ENCODE measurements around the gene CRMP1. TPM values are rescaled to one million over a fixed set of nuclear protein-coding genes. Genes with fewer than 3 reads are reported as not detected.

CRMP1 gene
- total RNA-seq, 4 donors from 2014 or later = 1.2 to 4.0 (median 2.3) TPM

DNA sequence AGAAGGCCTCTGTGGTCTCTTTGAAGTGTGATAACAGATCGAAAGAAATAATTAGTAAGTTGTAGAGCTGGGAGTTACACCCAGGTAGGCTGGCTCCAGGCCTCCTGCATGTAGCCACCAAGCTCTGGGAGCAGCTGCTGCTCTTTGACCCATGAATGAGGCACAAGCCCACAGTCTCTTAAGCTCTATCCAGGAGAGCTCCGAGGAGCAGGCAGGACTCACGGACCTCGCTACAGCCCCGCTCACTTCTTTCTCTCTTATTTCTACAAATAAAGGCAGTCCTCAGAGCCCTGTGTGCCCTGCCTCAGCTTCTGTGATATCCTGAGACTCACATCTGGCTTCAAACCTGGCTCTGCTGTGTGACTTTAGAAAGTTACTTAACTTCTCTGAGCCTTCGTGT lies 95.0 kb downstream of the CRMP1 start:
- intact Hi-C loops (cut with DNase I) = no loop called here
- Histone ChIP-seq H3K4me3 (no peak overlapping the region), H3K36me3 (peaks cover 10 to 92% (median 54%) of the 10 kb centered on the region in 4 donors), H3K27ac (replicated peaks in 1 of 4) (no peak overlapping the region), H3K27me3 (no peaks in the 10 kb centered on the region), H3K4me1 (peaks cover 0 to 3% (median 0%) of the 10 kb centered on the region in 4 donors), H3K9me3 (no peaks in the 10 kb centered on the region)
- no peak for DNase-seq (ENCODE audit: extremely low spot score)
- TF ChIP-seq EP300 (IDR thresholded peaks at IDR 0.05) (no peak), POLR2A (IDR thresholded peaks at IDR 0.05; ENCODE audit: low read depth) (no peak), POLR2AphosphoS5 (IDR thresholded peaks at IDR 0.05) (no peak)
- TF ChIP-seq, protein P1, sequence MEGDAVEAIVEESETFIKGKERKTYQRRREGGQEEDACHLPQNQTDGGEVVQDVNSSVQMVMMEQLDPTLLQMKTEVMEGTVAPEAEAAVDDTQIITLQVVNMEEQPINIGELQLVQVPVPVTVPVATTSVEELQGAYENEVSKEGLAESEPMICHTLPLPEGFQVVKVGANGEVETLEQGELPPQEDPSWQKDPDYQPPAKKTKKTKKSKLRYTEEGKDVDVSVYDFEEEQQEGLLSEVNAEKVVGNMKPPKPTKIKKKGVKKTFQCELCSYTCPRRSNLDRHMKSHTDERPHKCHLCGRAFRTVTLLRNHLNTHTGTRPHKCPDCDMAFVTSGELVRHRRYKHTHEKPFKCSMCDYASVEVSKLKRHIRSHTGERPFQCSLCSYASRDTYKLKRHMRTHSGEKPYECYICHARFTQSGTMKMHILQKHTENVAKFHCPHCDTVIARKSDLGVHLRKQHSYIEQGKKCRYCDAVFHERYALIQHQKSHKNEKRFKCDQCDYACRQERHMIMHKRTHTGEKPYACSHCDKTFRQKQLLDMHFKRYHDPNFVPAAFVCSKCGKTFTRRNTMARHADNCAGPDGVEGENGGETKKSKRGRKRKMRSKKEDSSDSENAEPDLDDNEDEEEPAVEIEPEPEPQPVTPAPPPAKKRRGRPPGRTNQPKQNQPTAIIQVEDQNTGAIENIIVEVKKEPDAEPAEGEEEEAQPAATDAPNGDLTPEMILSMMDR (IDR thresholded peaks at IDR 0.05) = no peak
- 92% methylated on average over 6 of the region's 6 CpGs for WGBS

DNA sequence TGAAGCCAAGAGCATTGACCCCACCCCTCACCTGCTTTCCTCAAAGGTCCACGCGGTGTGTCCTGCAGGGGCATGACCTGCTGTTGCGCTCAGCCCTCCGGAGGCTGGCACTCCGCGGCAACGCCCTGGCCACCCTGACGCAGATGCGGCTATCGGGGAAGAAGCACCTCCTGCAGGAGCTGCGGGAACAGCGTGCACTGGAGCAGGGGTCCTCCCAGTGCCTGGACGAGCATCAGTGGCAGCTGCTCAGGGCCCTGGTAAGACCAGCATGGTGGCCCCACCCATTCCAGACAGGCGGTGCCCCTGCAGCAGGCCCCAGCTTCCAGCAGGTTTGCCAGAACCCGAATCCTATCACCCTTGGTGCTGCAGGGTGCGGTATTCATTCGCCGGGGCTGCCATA lies 95.9 kb downstream of the CRMP1 start:
- no peaks in the 10 kb centered on the region for H3K9me3 ChIP-seq
- DNase-seq (ENCODE audit: extremely low spot score) = no peak
- intact Hi-C loops (cut with DNase I) = no loop called here
- WGBS = 94% methylated on average over 5 of the region's 18 CpGs
- TF ChIP-seq, protein P1 (IDR thresholded peaks at IDR 0.05) = no peak
- TF ChIP-seq POLR2AphosphoS5 (IDR thresholded peaks at IDR 0.05) (no peak), POLR2A (IDR thresholded peaks at IDR 0.05; ENCODE audit: low read depth) (no peak), EP300 (IDR thresholded peaks at IDR 0.05) (no peak)
- H3K4me1 ChIP-seq = peaks cover 0 to 3% (median 0%) of the 10 kb centered on the region in 4 donors
- no peaks in the 10 kb centered on the region for H3K27me3 ChIP-seq
- no peak overlapping the region for H3K27ac ChIP-seq (replicated peaks in 1 of 4)
- H3K4me3 ChIP-seq = no peak overlapping the region
- peaks cover 10 to 91% (median 48%) of the 10 kb centered on the region in 4 donors for H3K36me3 ChIP-seq

DNA sequence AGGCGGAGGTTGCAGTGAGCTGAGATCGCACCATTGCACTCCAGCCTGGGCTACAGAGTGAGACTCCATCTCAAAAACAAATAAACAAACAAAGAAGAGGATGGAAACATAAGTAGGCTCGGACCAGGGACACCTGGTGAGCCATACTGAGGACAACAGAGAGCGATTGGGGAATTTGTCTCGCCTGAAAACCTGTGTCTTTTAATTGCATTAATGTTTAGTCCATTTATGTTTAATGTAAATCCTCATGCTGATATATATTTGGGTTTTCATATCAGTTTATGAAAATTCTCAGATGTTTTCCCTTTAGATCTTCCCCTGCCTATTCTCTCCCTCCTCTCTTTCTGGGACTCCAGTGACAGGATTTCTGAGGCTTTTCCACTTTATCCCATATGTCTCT lies 97.3 kb downstream of the CRMP1 start:
- WGBS = 100% methylated on average over 5 of the region's 5 CpGs
- Histone ChIP-seq H3K27me3 (no peaks in the 10 kb centered on the region), H3K27ac (replicated peaks in 1 of 4) (no peak overlapping the region), H3K4me1 (peaks cover 0 to 3% (median 0%) of the 10 kb centered on the region in 4 donors), H3K4me3 (no peak overlapping the region), H3K9me3 (no peaks in the 10 kb centered on the region), H3K36me3 (peaks cover 10 to 85% (median 43%) of the 10 kb centered on the region in 4 donors)
- intact Hi-C loops (cut with DNase I) = no loop called here
- no peak for TF ChIP-seq EP300 (IDR thresholded peaks at IDR 0.05)
- TF ChIP-seq POLR2AphosphoS5 (IDR thresholded peaks at IDR 0.05) = no peak
- no peak for TF ChIP-seq POLR2A (IDR thresholded peaks at IDR 0.05; ENCODE audit: low read depth)
- TF ChIP-seq, protein P1 (IDR thresholded peaks at IDR 0.05) = no peak
- no peak for DNase-seq (ENCODE audit: extremely low spot score)

DNA sequence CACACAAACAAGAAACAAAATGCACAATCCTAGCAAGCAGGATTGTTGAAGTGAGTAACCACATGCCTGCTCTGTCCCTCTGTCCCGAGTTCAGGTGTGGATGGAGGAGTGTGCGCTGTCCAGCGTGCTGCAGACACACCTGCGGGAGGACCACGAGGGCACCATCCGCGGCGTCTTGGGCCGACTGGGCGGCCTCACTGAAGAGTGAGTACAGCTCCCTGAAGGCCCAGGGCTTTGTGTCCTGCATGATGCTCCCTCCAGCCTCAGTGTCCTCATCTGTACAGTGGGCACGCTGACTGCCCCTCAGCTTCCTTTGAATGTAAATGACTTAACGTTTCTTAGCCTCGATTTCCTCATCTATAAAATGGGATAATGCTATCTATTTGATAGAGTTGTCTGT lies 99.4 kb downstream of the CRMP1 start:
- intact Hi-C loops (cut with DNase I) = no loop called here
- Histone ChIP-seq H3K36me3 (peaks cover 14 to 77% (median 33%) of the 10 kb centered on the region in 4 donors), H3K4me3 (no peak overlapping the region), H3K27me3 (no peaks in the 10 kb centered on the region), H3K4me1 (peaks cover 0 to 3% (median 0%) of the 10 kb centered on the region in 4 donors), H3K9me3 (no peaks in the 10 kb centered on the region), H3K27ac (replicated peaks in 1 of 4) (no peak overlapping the region)
- TF ChIP-seq EP300 (IDR thresholded peaks at IDR 0.05) (no peak), POLR2A (IDR thresholded peaks at IDR 0.05; ENCODE audit: low read depth) (no peak), POLR2AphosphoS5 (IDR thresholded peaks at IDR 0.05) (no peak)
- TF ChIP-seq, protein P1 (IDR thresholded peaks at IDR 0.05) = no peak
- no peak for DNase-seq (ENCODE audit: extremely low spot score)
- 95% methylated on average over 13 of the region's 13 CpGs for WGBS

DNA sequence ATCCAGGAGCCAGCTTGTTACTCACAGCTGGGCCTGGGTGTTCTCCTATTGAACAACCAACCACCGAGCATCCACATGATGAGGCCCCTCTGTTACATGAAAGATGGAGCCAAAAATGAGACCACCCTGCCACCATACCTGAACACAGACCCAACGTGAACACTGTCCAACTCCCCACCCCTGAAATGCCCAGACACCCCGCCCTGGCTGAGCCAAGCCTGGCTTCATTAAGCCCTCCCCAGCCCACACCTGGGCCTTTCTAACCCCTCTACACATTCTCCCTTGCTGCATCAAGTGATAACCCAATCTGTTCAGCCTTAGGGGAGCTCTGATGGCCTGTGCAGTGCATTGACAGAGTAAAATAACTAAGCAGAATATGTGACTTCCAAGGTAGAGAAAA lies 101.2 kb downstream of the CRMP1 start:
- no peak overlapping the region for H3K4me3 ChIP-seq
- H3K4me1 ChIP-seq = no peaks in the 10 kb centered on the region
- TF ChIP-seq, protein P1 (IDR thresholded peaks at IDR 0.05) = no peak
- TF ChIP-seq EP300 (IDR thresholded peaks at IDR 0.05) (no peak), POLR2AphosphoS5 (IDR thresholded peaks at IDR 0.05) (no peak), POLR2A (IDR thresholded peaks at IDR 0.05; ENCODE audit: low read depth) (no peak)
- intact Hi-C loops (cut with DNase I) = no loop called here
- 79% methylated on average over 3 of the region's 3 CpGs for WGBS
- H3K9me3 ChIP-seq = no peaks in the 10 kb centered on the region
- no peak overlapping the region for H3K27ac ChIP-seq (replicated peaks in 1 of 4)
- H3K36me3 ChIP-seq = peaks cover 9 to 75% (median 23%) of the 10 kb centered on the region in 4 donors
- no peaks in the 10 kb centered on the region for H3K27me3 ChIP-seq
- DNase-seq (ENCODE audit: extremely low spot score) = no peak

All from esophagus muscularis mucosa (tissue), 4 donors.